Activated CD8-positive, alpha-beta T cell treated with anti-CD3 and anti-CD28 coated beads for 36 hours (primary cell): ENCODE measurements around the gene FMNL3. TPM values are rescaled to one million over a fixed set of nuclear protein-coding genes. Genes with fewer than 3 reads are reported as not detected.
A peak's percentile ranks its signal among the peaks of the same experiment; 100 is the strongest.

Experiments used
- ATAC-seq: fragments of 200-7000 bp; cut with Tn5 transposase; one replicate; pipeline ENCODE4 v1.10.0; 2021; ENCODE audit warnings: mild to moderate bottlenecking, moderate library complexity
- CTCF ChIA-PET: fragments of 350-600 bp; sonication (Branson Sonifier 250); formaldehyde crosslinking; loops from one replicate; lab custom pipeline; 2021; ENCODE audit warnings: antibody characterized with exemption; lab: Charles Lee
- POLR2A ChIA-PET: fragments of 350-600 bp; sonication (Branson Sonifier 250); formaldehyde crosslinking; loops from one replicate; lab custom pipeline; 2021; ENCODE audit warnings: antibody characterized with exemption; lab: Charles Lee
- DNase-seq: peaks from one replicate; pipeline ENCODE4 v3.0.0-alpha.2; 2020
- H3K27ac Mint-ChIP-seq: one replicate; pipeline ENCODE4 v1.8.0; 2021; ENCODE audit warnings: mild to moderate bottlenecking, mixed read lengths
- H3K27me3 Mint-ChIP-seq: one replicate; pipeline ENCODE4 v1.8.0; 2021; ENCODE audit warnings: mixed read lengths
- H3K36me3 Mint-ChIP-seq: one replicate; pipeline ENCODE4 v1.8.0; 2021; ENCODE audit warnings: low read depth, mixed read lengths
- H3K4me1 Mint-ChIP-seq: one replicate; pipeline ENCODE4 v1.8.0; 2021; ENCODE audit warnings: low read depth, mixed read lengths
- H3K4me3 Mint-ChIP-seq: one replicate; pipeline ENCODE4 v1.8.0; 2021; ENCODE audit warnings: mild to moderate bottlenecking, moderate library complexity, mixed read lengths
- H3K9me3 Mint-ChIP-seq: one replicate; pipeline ENCODE4 v1.8.0; 2021; ENCODE audit warnings: mixed read lengths
- CTCF ChIP-seq: fragments of 200-600 bp; IDR thresholded peaks from one replicate; pipeline ENCODE4 v1.8.0; 2022; ENCODE audit warnings: antibody characterized with exemption, mild to moderate bottlenecking
- intact Hi-C: fragments of 100-400 bp; cut with micrococcal nuclease; formaldehyde crosslinking; loops from one replicate; pipeline ENCODE4 v1.10.0; 2022
- total RNA-seq, 2 experiments: library from RNA; stranded (reverse); gene quantifications; one replicate each; pipeline ENCODE4 v1.2.3, GENCODE V29; 2021

The FMNL3 gene
- total RNA-seq, 2 experiments from 2014 or later, result 22.8 to 23.5 TPM

GRCh38 chr12:49698619-49699545 is 8.3 kb downstream of the FMNL3 start:
- DNase-seq (peak; percentile 75), ATAC-seq (peak; percentile 81)
- peak overlapping the region; percentile 65 for H3K4me3 Mint-ChIP-seq
- ChIA-PET POLR2A (interaction anchor here (0.6 to 1.9 kb wide), 10 partner anchors 9 to 45 kb away, joined by 3 to 6 read pairs (median 4); partner anchors contain the start of gene FMNL3), CTCF (interaction anchor here (0.7 to 2.8 kb wide), 10 partner anchors 8 to 119 kb away, joined by 3 to 9 read pairs (median 4); partner anchors contain the start of genes FMNL3 and PRPF40B)
- no peaks in the 10 kb centered on the region for H3K36me3 Mint-ChIP-seq
- H3K27me3 Mint-ChIP-seq, result no peaks in the 10 kb centered on the region
- H3K27ac Mint-ChIP-seq, result peak overlapping the region; percentile 90
- intact Hi-C loops, result no loop called here
- peaks cover 52% of the 10 kb centered on the region for H3K4me1 Mint-ChIP-seq
- H3K9me3 Mint-ChIP-seq, result no peaks in the 10 kb centered on the region
- TF ChIP-seq CTCF, result no peak

DNA sequence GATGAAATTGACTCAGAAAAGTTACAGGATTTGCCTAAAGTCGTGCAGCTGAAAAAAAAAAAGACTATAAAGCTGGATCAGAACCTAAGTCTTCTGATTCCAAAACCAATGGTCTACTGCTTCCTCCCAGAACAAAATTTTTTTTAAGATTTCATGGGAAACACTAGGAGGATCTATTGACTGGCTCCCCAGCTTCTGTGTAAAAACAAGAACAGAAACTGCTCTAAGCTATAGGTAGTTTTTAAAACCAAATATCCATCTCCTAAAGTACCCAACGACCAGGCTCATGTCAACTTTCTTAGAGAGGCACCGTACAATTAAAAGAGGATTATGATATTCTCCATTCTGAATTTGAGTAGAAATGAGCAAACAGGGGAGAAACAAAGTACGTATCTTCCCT is 9.4 kb downstream of the FMNL3 start:
- Mint-ChIP-seq H3K9me3 (no peaks in the 10 kb centered on the region), H3K4me1 (peaks cover 43% of the 10 kb centered on the region), H3K27ac (no peak overlapping the region), H3K36me3 (no peaks in the 10 kb centered on the region), H3K27me3 (no peaks in the 10 kb centered on the region), H3K4me3 (no peak overlapping the region)
- ChIA-PET CTCF (interaction anchor here (0.9 to 2.8 kb wide), 5 partner anchors 9 to 61 kb away, joined by 3 to 9 read pairs (median 5); no protein-coding TSS in a partner anchor), POLR2A (interaction anchor here (0.9 to 1.9 kb wide), 3 partner anchors 22 to 42 kb away, joined by 3 to 6 read pairs (median 3); no protein-coding TSS in a partner anchor)
- intact Hi-C loops, result no loop called here
- DNase-seq (no peak), ATAC-seq (no peak)
- TF ChIP-seq CTCF, result no peak

- H3K9me3 Mint-ChIP-seq, result no peaks in the 10 kb centered on the region
- CTCF ChIA-PET, result interaction anchor here (0.8 to 2.5 kb wide), 4 partner anchors 9 to 59 kb away, joined by 4 to 8 read pairs (median 5); partner anchors contain the start of gene TMBIM6
- TF ChIP-seq CTCF, result no peak
- POLR2A ChIA-PET, result interaction anchor here (0.9 to 1.7 kb wide), 5 partner anchors 13 to 106 kb away, joined by 3 to 7 read pairs (median 3); no protein-coding TSS in a partner anchor
- no peaks in the 10 kb centered on the region for H3K27me3 Mint-ChIP-seq
- no peaks in the 10 kb centered on the region for H3K36me3 Mint-ChIP-seq
- intact Hi-C loops, result no loop called here
- DNase-seq (no peak), ATAC-seq (no peak)
- peaks cover 36% of the 10 kb centered on the region for H3K4me1 Mint-ChIP-seq
- no peak overlapping the region for H3K4me3 Mint-ChIP-seq
- H3K27ac Mint-ChIP-seq, result no peak overlapping the region
Observed at GRCh38 chr12:49696723-49697122, 10.5 kb downstream of the FMNL3 start.

- H3K4me1 Mint-ChIP-seq, result peaks cover 45% of the 10 kb centered on the region
- H3K4me3 Mint-ChIP-seq, result no peak overlapping the region
- CTCF ChIA-PET, result interaction anchor here (1.2 kb wide), 1 partner anchor 24 kb away, joined by 3 read pairs; no protein-coding TSS in a partner anchor
- TF ChIP-seq CTCF, result no peak
- intact Hi-C loops, result no loop called here
- POLR2A ChIA-PET, result interaction anchor here (1.2 kb wide), 1 partner anchor 20 kb away, joined by 4 read pairs; no protein-coding TSS in a partner anchor
- no peak for DNase-seq
- no peak for ATAC-seq
- no peaks in the 10 kb centered on the region for H3K27me3 Mint-ChIP-seq
- H3K27ac Mint-ChIP-seq, result no peak overlapping the region
- H3K36me3 Mint-ChIP-seq, result no peaks in the 10 kb centered on the region
- H3K9me3 Mint-ChIP-seq, result no peaks in the 10 kb centered on the region
Observed at GRCh38 chr12:49693931-49694444, 13.2 kb downstream of the FMNL3 start.
